HG02981 (cell line): Measurements from ENCODE around the gene APOH.

Source experiments
- ATAC-seq: cut with Tn5 transposase; IDR thresholded peaks from one replicate; pipeline ENCODE4 v1.9.1; 2021; ENCODE audit warnings: mild to moderate bottlenecking, moderate library complexity; ENCODE audit not compliant: unreplicated experiment

Gene APOH

GRCh38 chr17:66198242-66198641 is 31.0 kb downstream of the APOH start:
- ATAC-seq: no peak

- no peak for ATAC-seq
These were observed 36.9 kb downstream of the APOH start for GRCh38 chr17:66192378-66192687.

DNA sequence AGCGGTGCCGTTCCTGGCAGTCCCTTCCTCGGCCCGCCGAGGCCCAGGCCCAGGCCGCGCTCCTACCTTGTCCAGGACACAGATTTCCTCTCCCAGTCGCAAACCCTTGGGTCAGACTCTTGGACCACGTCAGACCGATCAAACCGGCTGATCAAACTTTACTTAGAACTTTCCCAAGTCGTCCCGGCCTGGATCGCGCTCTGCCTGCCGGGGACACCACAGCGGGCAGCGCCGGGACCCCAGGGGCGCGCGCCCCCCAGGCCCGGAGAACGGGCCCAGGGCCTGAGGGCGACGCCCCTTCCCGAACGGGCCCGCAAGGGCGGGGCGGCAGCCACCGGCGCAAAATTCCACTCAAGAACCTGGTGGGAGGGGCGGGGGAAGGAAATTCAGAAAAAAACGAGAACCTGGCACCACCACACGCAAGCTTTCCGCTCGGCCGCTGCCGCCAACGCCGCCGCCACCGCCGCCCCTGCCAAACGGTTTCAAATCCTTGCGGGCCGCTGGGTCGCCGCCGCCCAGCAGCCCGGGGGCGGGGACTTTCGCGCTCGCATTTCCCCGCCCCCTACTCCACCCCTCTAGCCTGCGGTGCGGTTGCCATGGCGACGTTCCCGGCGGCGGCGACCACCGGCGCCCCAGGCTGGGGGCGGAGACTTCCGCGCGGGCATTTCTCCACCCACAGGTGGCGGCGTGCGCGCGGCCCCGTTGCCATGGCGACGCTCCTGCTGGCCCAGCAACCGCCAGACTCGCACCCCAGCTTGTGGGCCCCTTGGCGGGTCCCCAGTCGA is 37.4 kb downstream of the APOH start, which contains the start of gene CEP112:
CEP112 (minus strand) TSS at position 541 of the 785 bp plus-strand sequence.
- peak; percentile 73 for ATAC-seq

DNA sequence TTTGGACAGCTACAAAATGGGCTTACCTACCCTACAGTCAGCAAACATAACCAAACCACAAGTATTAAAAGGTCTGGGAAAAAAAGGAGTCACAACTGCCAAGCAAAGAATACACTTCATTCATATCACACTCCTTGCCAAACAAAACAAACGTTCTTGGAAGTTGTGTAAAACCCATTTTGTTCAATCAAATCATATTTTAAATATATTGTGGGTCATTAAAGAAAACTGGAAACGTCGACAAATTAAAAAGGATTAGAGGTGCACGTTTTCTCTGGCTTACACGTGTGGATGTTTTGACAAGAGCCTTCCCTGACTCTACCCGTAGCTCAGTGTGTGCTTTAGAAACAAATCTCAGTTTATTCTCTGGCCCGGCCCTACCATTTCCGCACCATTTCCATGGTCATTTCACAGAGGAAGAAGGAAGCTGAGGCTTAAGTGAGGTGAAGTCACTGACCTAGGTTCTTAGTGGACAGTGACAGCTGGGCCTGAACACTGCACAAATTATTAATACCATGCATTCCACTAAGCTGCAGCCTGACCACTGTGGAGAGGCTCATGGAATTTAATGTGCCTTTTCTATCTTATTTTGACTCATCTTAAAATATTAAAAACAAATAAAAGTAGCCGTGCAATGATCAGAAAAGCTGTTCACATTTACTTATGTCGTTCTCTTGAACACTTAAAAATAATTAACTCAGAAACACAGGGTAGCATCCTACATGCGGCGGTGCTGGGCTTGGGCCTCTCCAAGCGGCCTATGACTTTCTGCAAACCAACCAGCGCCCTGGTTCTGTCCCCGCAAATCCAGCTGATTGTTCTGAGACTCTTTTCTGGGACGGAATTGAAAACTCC is 38.2 kb downstream of the APOH start:
- no peak for ATAC-seq

DNA sequence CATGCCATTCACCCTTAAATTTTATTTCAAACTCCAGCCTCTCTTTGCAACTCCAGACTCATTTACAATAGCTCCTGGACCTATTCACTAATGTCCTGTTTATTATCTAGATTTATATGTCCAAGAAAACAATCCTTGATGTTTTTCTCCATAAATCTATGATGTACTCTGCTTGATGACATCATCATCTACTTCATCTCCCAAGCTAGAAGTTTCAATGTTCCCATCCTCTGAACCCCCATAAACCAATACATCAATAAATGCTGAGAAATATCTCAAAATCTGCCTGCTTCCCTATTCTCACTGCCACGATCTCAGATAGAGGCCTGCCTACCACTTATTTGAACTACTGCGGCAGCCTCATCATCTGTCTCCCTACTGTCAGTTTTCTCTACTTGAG is 41.5 kb downstream of the APOH start:
- ATAC-seq: no peak

DNA sequence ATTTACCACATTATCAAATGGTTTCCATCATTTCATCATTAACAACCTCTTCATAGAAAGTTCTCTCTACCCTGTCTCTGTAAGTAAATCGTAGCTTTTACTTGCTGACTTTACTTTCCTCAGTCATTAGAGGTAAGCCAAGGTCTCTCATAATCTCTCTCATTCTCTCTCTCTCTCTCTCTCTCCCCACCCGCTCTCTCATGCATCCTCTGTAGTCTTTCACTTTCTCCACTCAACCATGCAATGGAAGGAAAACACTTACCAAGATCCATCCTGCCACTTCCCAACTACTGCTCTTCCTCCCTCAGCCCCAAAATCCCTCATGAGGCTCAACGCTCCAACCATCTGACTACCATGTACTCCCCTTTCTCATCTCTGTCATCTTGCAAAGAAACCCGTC is 43.4 kb downstream of the APOH start:
- ATAC-seq: no peak

DNA sequence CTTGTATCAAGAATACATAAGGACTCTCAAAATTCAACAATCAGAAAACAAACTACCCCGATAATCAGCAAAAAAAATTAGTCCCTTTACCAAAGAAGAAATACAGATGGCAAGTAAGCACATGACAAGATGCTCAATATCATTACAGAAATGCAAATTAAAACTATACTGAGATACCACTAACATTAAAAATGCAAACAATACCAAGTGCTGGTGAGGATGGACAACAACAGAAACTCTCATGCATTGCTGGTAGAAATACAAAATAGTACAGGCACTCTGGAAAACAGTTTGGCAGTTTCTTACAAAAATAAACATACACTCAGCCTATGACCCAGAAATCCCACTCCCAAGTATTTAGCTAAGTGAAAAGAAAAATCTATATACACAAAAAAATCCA is 44.8 kb downstream of the APOH start:
- ATAC-seq: no peak

DNA sequence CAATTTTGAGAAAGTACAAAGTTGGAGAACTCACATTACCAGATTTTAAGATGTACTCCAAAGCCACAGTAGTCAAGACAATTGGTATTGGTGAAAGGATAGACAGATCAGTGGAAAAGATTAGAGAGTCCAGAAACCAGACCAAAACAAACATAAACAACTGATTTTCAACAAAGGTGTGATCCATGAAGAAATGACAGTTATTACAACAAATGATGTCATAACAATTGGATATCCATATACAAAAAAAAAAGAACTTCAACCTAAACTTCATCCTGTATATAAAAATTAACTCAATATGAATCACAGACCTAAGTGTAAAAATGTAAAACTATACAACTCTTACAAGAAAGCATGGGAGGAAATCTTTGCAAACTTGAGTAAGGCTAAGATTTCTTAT is 45.7 kb downstream of the APOH start:
- no peak for ATAC-seq

DNA sequence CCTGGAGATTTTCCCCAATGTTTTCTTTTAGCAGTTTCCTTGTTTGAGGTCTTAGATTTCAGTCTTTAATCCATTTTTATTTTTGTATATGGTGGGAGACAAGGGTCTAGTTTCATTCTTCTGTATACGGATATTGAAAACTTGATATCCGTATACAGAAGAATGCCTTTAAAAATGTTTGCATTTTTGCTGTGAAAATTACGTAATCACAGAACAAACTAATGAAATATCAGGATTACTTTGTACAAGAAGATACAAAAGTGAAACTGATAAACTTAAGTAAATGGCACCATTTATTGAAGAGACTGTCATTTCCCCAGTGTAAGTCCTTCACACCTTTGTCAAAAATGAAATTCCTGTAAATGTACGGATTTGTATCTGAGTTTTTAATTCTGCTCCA is 50.6 kb downstream of the APOH start:
- no peak for ATAC-seq

GRCh38 chr17:66177048-66177447 is 52.2 kb downstream of the APOH start:
- ATAC-seq: no peak

DNA sequence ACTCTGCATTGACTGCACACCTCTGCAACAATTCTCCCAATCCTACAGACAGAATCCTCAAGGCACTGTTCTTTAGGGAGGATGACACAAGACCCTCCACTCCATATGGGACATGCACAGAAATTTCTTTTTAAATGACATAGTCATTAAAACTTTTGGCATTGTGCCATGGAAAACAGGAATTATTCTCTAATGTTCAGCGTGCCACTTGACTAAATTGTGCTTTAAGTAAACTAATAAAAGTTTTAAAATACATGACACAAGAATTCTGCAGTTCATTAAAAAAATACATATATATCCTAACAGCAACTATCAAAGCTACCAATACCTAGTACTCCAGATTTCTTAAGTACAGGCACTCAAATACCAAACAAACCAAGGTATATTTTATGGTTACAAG is 53.3 kb downstream of the APOH start:
- ATAC-seq: no peak

- no peak for ATAC-seq
These were observed 56.5 kb downstream of the APOH start for GRCh38 chr17:66172691-66173223.

- ATAC-seq: no peak
These were observed 57.1 kb downstream of the APOH start for GRCh38 chr17:66172144-66172543.

DNA sequence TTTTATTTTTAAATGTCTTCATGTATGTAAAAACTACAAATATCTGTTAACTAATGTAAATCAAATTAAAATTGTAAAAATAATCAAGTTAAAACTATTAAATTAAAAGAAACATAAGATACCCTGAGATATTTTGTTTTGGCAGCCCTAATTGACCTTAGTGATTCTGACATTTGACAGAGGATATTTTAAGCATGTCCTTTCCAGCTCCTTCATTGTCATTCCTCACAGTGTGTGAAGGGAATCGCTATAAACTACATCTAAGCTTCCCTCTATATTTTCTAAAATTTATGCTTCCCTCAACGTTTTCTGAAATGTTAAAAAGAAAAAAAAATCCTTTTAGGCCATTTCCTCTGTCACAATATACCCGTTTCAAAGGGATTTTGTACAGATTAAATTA is 57.5 kb downstream of the APOH start:
- ATAC-seq: no peak

GRCh38 chr17:66171172-66171571 is 58.0 kb downstream of the APOH start:
- no peak for ATAC-seq

DNA sequence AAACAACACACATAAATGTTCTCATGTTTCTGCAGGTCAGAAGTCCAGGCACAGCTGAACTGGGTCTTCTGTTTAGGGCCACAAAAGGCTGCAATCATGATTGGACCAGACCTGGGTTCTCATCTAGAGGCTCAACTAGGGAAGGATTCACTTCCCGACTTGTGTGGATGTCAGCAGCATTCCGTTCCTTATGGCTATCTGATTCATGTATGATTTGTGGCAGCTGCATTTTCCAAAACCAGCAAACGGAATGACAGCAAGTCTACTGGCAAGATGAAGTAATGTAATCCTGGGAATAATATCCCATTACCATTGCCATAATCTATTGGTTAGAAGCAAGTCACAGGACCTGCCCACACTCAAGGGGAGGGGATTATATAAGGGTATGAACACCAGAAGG is 59.4 kb downstream of the APOH start:
- no peak for ATAC-seq

- no peak for ATAC-seq
These were observed 61.9 kb downstream of the APOH start for GRCh38 chr17:66167189-66167815.

DNA sequence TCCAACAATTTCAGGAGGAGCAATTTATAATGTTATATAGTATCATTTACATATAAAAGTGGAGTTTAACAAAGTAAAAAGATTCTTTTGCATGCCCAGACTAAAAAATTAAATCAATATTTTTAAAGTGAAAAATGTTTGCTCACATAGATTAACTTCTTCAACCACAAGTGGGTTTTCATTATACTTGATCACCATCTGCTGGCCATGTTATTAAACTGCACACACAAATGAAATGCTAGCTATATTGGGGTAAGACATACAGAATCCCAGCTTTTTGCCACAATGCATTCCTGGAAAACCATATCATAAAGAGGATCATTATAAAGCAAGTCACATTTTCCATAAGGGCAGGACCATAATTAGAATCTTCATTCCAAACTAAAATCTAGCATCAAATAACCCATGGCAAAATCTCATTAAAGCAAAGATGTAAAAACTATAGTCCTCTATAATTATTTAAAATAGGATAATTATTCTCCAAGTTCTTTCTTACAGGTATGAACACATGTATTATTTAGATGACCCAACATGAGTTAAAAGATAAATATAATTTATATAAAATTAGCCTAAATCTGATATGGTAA is 63.6 kb downstream of the APOH start:
- ATAC-seq: no peak
